WI38 (cell line): ENCODE data around the gene C19orf38.
"Not testable (repeated sequence)": the region's sequence is repeated elsewhere in the genome, so short reads cannot be mapped to it uniquely, and the experiment has no call there.

ENCODE experiments used
- H3K4me3 ChIP-seq: 2 replicates; pipeline ENCODE4 v1.5.1; 2011; ENCODE audit warnings: low read depth, mild to moderate bottlenecking, control low read depth, low read length
- TF ChIP-seq, protein P1 (sequence below): IDR thresholded peaks from 2 replicates; pipeline ENCODE4 v1.5.1; 2012; ENCODE audit warnings: low read depth, mild to moderate bottlenecking, control low read depth, low read length

Gene C19orf38

DNA sequence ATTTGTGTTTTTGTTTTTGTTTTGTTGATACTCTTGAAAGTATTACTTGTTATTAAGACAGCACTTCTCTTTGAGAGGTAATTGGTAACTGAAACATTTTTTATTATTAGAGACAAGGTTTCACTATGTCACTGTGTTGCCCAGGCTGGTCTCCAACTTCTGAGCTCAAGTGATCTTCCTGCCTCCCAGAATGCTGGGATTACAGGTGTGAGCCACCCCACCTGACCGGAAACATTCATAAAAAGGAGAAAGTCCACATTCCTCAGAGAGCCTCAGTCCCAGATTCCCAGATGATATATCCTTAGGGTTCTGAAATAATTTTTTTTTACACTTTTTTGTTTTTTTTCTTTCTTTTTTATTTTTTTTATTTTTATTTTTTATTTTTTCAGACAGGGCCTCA lies 25.8 kb downstream of the C19orf38 start:
- H3K4me3 ChIP-seq, result no peak overlapping the region

DNA sequence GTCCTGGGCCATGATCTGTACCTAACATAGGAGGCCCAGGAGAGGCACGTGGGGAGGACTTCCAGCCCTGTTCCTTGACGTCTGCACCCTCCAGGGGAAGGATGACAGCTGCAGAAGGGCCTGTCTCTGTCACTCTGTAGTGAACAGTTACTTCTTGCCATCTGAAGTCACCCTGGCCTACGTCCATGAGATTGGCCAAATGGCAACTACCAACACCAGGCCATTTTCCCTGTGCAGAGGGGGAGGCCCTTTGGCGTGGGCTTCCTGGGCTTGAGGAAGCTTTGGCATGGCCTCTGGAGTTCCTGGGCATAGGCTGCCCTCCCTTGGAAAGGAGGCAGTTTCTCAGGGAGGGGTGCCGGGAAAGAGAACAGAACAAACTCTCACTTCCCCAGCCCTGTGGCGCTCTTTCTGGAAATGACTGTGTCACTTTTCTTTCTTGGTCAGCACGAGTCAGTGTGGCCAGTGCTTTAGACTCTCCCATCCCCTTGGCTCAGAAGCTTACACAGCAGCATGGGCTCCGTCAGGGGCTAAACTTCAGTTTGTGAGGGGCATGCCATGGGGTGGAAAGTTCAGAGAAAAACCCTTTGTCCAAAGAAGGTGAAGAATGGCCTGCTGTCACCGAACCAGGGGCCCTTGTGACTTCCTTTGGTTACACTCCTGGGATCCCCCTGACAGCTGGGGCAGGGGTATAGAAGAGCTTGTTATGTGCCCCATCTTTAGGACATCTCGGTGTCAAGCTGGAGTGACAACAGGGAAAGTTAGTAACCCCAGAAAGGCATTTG lies 28.4 kb downstream of the C19orf38 start:
- TF ChIP-seq, protein P1, sequence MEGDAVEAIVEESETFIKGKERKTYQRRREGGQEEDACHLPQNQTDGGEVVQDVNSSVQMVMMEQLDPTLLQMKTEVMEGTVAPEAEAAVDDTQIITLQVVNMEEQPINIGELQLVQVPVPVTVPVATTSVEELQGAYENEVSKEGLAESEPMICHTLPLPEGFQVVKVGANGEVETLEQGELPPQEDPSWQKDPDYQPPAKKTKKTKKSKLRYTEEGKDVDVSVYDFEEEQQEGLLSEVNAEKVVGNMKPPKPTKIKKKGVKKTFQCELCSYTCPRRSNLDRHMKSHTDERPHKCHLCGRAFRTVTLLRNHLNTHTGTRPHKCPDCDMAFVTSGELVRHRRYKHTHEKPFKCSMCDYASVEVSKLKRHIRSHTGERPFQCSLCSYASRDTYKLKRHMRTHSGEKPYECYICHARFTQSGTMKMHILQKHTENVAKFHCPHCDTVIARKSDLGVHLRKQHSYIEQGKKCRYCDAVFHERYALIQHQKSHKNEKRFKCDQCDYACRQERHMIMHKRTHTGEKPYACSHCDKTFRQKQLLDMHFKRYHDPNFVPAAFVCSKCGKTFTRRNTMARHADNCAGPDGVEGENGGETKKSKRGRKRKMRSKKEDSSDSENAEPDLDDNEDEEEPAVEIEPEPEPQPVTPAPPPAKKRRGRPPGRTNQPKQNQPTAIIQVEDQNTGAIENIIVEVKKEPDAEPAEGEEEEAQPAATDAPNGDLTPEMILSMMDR, result no peak
- H3K4me3 ChIP-seq, result no peak overlapping the region

More for the DNA sequence above, 25.8 kb downstream of the C19orf38 start:
- TF ChIP-seq, protein P1, result no peak

DNA sequence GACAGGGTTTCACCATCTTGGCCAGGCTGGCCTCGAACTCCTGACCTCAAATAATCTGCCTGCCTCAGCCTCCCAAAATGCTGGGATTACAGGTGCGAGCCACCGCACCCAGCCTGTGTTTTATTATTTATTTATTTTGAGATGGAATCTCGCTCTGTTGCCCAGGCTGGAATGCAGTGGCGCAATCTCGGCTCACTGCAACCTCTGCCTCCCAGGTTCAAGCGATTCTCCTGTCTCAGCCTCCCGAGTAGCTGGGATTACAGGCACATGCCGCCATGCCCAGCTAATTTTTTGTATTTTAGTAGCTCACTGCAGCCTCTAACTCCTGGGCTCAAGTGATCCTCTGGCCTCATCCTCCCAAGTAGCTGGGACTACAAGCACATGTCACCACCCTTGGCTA lies 29.4 kb downstream of the C19orf38 start:
- H3K4me3 ChIP-seq, result not testable (repeated sequence)

DNA sequence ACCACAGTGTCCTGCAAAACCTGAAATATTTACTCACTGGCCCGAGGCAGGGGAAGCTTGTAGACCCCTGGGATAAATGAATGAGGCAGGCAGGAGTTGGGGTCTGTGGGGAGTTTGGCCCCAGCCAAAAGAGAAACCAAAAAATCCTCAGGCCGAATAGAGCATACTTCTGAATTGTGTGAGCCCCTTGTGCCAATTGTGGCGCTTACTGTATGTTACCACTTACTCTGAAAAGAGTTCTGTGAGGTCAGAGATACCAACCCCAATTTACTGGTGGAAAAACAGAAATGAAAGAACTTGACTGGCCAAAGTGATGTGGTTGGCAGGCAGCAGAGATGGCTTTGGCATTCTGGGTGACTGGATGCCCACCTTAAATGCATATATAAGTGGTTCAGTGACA lies 30.0 kb downstream of the C19orf38 start:
- H3K4me3 ChIP-seq, result no peak overlapping the region

DNA sequence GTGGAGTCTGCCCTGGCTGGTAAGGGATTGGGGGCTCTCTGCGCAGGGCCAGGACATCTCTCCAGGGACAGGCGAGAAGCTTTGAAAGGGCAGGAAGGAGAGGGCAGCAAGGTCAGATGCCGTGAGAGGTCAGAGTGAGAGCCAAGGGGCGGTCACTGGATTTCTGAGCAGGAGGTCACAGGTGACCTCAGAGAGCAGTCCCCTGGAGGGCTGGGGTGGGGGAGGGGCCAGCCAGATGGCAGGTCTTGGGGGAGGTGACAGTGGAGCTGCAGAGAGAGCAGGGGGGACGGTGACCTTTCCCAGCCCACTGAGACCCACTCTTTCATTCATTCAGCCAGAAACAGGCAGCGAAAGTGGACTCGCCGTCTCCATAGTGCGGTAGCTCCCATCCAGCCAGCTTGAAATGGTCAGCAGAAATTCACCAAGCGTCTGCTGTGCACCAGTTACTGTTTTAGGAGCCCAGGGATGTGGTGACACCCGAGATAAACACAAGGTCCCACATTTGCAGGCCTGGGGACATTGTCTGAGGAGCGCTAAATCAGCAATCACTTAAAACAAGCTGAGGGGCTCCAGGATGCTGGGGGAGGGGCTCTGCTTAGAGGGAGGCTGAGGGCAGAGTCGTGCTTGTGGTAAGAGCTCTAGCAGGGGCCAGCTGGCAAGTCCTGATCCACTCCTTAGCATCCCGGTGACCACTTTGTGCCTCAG lies 33.3 kb downstream of the C19orf38 start:
- H3K4me3 ChIP-seq, result no peak overlapping the region
- TF ChIP-seq, protein P1, result no peak

More for the DNA sequence above, 30.0 kb downstream of the C19orf38 start:
- TF ChIP-seq, protein P1, result no peak

DNA sequence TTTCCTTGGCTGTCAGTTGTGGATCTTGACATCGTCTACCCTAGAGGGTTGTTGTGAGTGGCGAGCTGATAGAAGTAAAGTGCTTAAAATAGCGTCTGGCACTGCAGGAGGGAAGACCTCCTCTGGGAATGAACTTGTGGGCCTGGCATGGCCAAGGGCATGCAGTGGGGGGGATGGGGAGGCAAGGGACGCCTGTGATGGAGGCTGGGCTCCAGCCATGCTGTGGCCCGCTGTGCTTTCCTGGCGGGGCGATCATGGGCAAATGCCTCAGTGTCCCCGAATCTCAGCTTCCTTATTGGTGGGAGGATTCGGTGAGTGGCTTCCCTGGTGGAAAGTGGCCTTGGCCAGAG lies 33.9 kb downstream of the C19orf38 start:
- TF ChIP-seq, protein P1, result no peak
- no peak overlapping the region for H3K4me3 ChIP-seq

DNA sequence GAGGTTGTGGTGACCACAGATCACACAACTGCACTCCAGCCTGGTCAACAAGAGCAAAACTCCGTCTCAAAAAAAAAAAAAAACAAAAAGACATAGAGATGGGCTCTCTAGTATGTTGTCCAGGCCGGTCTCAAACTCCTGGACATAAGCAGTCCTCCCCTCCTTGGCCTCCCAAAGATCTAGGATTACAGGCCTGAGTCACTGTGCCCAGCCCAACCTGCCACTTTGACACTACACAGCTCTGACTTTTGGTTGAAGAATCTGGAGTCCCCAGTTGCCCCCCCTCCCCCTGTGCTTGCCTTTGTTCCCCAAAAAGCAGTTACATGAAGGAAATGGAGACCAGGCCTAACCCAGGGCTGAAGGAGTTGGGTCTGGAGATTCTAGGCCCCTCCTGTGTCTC lies 36.1 kb downstream of the C19orf38 start:
- H3K4me3 ChIP-seq, result no peak overlapping the region
- TF ChIP-seq, protein P1, result no peak
